Spleen (tissue), 7 donors: ENCODE data around the gene UPF2.

Experiments
- CTCF ChIP-seq, 11 experiments: fragments of 200-600 bp in 7 of 11; fragments of 450-650 bp in 4 of 11; sonication (generic) in 4 of 11; IDR thresholded peaks in 8 of 11; conservative IDR thresholded peaks in 3 of 11; 1 replicate in 7 of 11; 2 replicates in 4 of 11; pipeline versions ENCODE4 v1.4.0 to v1.8.0; 2016 to 2021; ENCODE audit warnings: antibody characterized with exemption in 11 of 11, inconsistent platforms in 4 of 11, mild to moderate bottlenecking in 1 of 11
- POLR2A ChIP-seq, 3 donors: fragments of 450-650 bp; IDR thresholded peaks; one replicate each; pipeline ENCODE4 v1.5.1; 2017; ENCODE audit warnings: antibody characterized with exemption in 3 of 3, mild to moderate bottlenecking in 1 of 3
- donor health status: DM: no; HTN: no; CAD: no; lungs with moderate emphysema.
- donor health status: DM: no; HTN: no; CAD: no.
- donor health status: DM: no; HTN: no; CAD: no.

GRCh38 chr10:12091421-12091820, 48.8 kb upstream of the UPF2 start:
- TF ChIP-seq CTCF (IDR thresholded peaks at IDR 0.05 in 8 of 11, conservative IDR thresholded peaks at IDR 0.05 in 3 of 11): no peak
- TF ChIP-seq POLR2A (IDR thresholded peaks at IDR 0.05): no peak
